ENCODE measurements around the gene SEC24C.
"Not testable (repeated sequence)": the region's sequence is repeated elsewhere in the genome, so short reads cannot be mapped to it uniquely, and the experiment has no call there.

GRCh38 chr10:73707628-73708027 lies 36.5 kb upstream of the SEC24C start:
- TF ChIP-seq CTCF, POLR2A (IDR thresholded peaks at IDR 0.05): not testable (repeated sequence)
